GM19238 (cell line): ENCODE measurements around the gene CPVL.

Source experiments
- DNase-seq: peaks from one replicate; pipeline ENCODE4 v3.0.0; 2011; ENCODE audit warnings: low spot score; ENCODE audit not compliant: insufficient read length

Gene CPVL

DNA sequence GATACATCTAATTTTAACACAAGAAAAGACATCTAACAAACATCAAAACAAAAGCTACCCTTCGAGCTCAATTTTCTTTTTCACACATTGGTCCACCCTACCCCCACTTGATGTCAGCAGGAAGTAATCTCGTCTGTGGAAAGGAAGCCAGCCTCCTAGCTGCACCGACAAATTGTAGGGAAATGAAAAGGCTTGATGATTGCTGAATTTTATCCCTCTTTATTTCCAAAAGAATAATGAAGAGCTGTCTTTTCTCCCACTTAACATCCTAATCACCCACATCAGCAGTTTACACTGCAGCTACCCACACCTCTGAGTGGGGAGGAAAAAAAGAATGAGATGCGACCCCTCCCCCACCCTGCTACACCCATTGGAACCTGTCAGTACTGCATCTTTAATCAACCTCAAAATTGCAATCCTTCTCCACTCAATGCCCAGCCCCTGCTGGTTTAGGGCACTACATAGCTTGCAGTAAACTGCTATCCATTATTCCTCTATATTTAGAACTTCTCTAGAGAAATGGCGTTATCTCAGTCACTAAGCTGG is 10.6 kb upstream of the CPVL start:
- DNase-seq, result no peak

DNA sequence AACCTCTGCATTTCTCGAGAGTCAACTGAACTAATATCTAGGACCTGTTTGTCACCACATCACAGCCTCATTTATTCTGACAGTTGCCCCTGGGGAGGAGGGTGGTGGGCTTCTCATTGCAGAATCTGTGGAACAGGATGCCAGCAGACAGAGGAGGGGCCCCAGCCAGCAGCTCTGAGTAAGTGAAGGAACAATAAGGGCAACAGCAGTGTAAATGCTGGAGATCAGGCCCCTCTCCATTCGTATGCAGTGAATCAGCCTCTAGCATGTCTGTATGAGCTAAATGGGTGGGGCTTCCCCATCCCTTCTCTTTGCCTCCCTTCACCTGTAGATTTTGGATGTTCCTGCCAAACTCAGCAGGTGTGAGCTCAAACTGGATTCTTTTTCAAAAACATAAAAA is 7.7 kb upstream of the CPVL start:
- no peak for DNase-seq

DNA sequence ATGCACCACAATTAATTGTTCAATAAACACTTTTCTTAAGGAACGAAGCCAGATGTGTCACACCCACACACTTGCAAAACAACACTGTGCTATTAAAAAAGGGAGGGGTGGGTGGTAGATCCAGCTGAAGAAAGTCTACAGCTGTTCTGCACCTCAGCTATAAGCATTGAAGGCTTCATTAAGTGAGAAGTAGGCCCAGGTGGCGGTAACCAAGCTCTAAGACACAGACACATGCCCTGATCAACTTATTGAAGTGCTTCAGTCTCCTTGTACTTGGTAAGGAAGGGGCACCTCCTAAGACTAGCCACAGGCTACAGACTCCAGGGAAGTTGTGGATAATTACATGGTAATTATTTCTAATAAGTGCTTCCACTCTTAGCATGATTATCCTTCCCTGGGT is 4.5 kb upstream of the CPVL start:
- no peak for DNase-seq

DNA sequence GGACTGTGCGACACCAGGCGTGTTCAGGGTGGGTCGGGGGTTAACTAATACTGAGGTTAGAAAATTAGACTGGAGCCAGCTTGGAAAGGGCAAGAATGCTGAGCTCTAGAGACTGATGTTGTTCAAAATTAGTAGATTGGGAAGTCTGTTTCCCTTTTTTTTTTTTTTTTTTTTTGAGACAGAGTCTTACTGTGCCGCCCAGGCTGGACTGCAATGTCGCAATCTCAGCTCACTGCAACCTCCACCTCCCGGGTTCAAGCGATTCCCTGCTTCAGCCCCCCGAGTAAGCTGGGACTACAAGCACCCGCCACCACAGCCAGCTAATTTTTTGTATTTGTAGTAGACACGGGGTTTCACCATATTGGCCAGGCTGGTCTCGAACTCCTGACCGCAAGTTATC is 2.7 kb upstream of the CPVL start:
- no peak for DNase-seq

DNA sequence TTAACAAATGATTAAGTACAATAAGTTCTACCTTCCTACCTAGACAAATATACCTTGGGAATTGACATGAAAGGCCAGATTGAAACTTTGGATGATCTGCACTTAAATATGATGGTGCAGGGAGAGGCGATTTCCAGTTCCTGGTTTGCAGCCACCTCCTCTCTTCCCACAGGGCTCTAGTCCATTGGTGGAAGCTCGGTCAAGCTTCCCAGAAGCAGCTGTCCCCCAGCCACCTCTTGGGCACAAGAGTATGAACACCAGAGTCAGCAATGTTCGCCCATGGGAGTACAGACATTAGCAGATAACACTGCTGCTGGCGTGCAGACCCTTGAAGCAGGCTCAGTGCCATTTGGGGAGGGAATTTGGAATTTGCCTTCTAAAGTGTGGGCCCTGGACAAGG is 1.5 kb upstream of the CPVL start:
- DNase-seq, result no peak

DNA sequence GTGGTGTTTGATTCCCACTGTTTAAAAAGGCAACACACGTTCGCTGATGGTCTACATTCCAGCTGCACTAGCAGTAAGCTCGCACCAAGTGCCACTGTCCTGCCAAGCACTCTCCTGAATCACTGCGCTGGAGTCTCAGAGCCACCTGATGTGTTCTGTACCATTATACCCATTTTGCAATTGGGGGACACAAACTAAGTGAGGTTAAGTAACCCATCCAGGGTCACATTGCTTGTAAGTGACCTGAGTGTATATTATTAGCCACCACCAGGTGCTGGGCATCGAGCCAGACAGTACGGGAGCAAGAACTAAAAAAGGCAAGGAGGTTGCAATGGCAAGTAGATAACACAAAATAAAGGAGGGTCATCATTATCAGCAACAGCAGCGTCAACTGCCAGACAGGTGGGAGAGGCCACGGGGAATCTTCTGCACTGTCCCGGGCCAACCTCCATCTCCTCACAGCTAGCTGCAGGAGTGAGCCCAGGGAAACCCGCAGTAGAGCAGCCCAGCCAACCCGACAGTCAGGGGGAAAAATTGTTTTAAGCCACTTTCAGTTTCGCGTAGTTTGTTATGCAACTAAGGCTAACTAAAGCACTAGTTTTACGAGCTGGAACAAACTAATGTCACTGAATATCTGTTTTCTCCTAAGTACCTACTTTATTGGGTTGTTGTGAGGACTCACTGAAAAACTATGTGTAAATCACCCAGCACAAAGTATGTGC is 712 bp upstream of the CPVL start:
- no peak for DNase-seq

DNA sequence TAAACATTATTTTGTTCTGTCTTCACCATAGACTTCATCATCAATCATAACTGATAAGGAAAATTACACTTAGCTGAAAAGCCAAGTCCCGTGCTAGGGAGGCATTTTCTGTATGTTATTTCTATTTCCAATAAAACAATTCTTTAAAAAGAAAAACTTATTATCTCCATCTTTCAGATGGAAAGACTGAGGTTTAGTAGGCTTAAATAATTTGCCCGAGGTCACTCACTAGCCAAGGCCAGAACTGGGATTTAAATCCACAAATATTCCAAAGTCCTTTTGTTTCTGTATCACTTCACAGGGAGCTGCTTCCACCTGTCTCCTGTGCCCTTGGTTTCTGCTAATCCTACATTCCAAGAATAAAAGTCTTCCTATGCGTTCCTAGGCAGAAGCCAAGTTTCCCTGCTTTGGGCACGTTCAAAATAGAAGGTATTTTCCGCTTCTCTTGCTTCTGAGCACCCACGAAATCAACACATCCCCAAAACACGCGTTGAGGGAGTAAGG is 732 bp downstream of the CPVL start:
- DNase-seq, result no peak

DNA sequence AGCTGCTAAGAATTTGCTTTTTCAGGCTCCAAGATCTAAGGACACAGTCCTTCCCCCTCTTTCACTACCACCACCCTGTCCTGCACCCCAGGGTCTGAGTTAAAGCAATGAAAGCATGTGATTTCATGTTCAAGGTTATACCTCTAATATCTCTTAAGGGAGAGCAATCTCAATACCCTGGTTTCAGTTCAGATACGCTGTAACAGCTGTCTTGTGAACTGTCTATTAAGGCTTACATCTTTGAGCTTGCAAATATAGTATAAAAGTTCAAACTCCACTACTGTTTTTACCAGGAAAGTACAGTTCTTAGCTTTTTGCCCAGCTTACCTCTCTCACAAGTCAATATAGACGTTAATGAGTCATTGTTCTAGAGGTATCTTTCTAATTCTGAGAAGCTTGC is 2.6 kb downstream of the CPVL start:
- no peak for DNase-seq

DNA sequence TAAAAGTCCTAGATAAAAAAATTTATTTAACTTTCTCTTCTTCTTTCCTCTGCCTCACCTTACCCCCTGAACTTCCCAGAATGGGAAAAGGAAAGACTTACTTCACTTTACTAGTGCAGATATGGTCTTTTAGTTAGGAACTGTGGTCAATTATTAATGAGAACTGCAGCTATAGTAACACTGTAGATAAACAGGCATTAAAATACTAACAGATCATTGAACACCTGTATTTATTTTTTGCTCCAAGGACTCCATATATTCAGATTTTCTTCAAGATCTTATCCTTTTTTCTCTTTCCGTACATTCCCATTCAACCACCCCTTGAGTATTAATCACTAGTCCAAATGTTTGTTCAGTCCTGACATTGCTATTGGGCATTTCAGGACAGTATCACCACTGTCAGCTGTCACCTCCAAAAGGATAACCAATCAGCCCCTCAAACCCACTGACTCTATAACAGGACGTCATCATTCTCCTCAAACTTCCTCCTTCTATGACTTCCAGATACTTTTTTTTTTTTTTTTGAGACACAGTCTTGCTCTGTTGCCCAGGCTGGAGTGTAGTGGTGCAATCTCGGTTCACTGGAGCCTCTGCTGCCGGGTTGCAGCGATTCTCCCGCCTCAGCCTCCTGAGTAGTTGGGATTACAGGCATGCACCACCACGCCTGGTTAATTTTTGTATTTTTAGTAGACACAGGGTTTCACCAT is 4.2 kb downstream of the CPVL start:
- no peak for DNase-seq

DNA sequence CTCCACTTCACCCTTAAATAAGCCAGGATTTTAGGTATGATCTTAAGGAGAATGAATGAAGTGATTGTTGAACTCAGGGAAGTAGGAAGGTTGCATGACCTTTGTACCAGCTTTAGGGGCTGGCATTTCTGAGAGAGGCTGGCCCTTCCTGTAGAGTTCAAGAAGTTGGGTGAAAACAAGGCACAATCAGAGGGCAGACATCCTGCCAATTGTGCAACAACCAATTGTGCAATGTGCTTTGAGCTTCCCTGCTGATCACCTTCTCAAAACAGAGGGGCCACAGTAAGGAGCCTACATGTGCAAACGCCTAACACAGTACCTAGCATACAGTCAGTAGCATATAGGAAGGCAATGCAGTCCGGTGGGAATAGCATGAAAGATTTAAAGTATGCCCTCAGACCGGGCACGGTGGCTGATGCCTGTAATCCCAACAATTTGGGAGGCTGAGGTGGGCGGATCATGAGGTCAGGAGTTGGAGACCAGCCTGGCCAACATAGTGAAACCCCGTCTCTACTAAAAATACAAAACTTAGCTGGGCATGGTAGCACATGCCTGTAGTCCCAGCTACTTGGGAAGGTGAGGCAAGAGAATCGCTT is 5.4 kb downstream of the CPVL start:
- no peak for DNase-seq

DNA sequence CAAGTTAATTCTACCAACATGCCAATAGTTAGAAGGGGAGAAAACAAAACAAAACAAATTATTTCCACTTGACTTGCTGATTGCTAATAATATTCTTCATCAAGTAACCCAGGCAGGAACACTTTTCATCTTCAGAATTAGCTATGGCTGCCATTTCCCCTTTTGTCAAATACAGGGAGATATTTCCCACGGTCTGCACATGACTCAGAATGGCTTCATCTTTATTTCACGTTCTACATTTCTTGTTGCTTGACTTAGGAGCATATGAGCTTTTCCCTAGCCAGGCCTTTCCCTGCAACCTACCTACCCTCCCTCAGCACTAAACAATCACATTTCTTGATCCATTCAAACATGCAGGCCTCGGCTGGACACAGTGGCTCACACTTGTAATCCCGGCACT is 6.5 kb downstream of the CPVL start:
- DNase-seq, result no peak

DNA sequence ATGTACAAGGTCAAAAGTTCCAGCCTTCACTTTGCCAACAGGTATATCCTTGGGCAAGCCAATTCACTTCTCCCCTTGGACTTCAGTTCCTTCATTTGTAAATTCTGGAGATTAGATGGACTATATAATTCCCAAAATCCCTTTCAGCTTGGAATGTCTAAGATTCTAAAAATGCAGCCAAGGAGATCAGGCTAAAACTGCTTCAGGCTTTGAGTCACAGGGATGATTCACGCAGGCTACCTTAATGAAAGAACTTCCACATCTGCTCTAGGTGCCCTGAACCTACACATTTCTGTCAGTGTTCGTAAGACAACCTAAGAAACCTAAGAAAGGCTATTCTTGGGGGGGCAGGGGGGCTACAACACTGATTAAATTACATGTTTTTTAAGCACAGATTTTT is 7.1 kb downstream of the CPVL start:
- DNase-seq, result no peak

DNA sequence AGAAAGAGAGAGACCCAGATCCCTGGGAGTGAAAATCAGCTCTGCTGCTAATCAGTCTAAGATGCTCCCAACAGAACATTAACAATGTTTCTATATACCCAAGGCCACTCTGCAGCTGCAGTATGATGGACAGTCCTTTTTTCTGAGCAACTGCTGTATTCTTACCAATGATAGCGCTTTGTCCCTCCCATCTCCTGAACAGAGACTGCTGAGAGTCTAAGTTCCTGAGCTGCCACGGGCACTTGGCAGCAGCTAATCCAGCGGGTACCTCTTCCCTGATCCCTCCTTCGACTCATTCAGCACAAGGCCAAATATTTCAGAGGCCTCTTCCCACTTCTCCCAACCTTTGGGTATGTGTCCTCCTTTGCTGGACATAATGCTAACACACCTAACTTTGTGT is 7.7 kb downstream of the CPVL start:
- no peak for DNase-seq

DNA sequence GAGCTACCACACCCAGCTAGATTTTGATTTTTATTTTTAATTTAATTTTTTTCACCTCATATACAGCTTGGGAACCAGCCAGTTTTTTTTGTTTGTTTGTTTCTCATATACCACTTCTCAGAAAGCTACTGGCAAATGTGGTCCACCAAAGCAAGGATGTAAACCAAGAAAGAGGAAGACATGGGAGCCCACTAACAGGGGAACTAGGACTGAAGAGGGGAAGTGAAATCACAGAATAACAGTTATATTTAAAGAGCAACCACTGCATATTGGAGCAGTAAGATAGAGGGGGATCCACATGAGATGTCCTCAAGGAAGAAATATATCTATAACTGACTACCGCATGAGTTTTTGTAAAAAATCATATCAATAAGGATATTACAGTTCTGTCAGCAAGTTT is 10.5 kb downstream of the CPVL start:
- DNase-seq, result no peak

DNA sequence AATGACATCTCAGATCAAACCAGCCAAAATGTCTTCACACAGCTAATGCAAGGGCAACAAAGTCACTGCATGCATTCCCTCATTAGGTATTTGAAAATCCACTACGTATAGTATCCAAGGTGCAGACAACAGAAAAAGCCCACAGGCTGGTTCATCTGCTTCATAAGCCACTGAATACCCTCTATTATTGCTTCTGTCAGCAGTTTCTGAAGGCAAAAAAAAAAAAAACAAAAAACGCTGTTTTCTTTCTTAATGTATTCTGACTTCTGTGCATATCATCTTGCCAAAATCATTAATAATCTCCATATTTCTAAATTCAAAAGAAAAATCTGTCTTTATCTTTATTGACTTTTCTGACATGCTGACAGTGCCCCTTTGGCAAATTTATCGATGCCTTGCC is 13.4 kb downstream of the CPVL start:
- DNase-seq, result no peak

DNA sequence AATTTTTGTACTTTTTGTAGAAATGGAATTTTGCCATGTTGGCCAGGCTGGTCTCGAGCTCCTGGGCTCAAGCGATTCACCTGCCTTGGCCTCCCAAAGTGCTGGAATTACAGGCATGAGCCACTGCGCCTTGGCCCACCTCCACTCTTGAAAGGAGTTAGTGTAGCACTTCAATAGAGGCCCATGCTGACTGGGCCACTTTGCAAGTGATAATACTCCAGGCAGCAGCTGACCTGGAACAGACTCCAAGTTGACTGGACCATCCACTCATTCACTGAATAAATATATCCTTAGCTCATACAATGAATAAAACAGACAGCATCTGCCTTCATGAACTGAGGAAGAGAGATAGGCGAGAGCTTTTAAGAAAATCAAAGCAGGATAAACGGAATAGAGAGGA is 14.7 kb downstream of the CPVL start:
- DNase-seq, result no peak

DNA sequence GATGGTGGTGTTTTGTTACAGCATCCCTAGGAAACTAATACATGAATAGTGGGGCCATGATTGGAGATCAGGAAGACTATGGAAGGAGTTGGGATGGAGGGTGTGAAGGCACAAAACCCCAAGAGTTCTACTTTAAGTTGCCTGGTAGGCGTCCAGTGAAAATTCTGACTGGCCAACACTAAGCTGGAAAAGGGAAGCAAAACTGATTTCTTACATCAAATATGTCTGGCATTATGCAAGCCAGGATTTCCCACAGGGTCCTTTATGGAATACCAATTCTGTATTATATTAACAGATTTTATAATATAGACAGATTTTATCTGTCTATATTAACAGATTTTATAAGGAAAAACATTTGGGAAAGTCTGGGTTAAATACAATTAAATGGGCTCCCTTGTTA is 16.2 kb downstream of the CPVL start:
- no peak for DNase-seq

DNA sequence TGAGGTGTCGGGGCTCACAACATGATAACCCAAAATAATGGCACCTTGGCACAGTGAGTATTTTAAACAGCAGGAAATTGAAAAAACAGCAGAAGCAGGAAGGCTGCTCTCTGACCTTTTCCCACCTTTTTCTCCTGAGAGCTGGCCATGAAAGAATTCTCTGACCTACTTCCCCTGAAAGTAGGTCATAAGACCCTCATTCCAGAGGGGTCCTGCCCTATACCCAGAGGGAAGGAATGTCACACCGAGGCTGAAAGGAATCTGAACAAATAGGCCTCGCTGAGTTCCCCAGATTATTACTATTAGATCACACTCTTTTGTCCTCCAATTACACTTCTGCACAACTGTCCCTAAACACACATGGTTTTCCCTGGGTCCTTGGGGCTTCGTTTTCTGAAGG is 18.8 kb downstream of the CPVL start:
- no peak for DNase-seq

DNA sequence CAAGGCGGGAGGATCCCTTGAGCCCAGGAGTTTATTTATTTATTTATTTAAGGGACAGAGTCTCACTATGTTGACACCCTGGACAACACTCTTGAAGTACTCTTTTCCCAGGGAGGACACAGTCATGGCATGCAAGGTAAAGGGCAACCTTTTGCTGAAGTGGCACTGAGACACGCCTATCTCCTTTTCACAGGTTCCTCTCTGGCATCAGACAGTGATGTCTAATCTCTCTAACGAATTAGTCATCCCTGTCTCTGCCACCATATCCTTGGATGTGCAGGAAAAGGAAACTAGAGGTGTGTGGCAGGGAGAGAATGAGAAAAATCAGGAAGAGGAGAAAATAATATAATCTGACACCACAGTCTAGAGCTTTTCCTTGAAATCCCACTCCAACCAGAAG is 19.5 kb downstream of the CPVL start:
- DNase-seq, result no peak

DNA sequence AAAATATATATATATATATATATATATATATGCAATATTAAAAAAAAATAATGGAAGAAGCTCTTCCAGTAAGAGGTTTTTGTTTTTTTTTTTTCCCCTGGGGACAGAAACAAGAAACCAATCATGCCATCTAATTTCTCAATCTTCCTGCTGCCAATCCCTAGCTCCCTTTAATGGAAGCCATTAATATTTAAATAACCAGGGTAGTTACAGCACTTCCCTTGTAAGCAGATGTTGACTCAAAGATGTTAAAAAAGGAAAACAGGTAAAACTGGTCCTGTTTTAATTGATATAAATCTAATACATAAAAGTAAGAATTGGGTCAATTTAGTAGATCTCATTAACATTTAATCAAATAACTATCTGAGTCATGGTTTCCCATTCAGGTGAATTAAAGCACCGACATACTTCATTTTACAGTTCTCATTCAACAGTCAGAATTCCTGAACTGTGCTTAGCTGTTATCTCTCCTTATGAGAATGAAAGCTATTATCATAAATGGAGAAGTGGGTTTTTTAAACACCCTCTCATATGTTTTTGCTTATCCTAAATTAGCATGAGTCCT is 22.6 kb downstream of the CPVL start:
- DNase-seq, result no peak

DNA sequence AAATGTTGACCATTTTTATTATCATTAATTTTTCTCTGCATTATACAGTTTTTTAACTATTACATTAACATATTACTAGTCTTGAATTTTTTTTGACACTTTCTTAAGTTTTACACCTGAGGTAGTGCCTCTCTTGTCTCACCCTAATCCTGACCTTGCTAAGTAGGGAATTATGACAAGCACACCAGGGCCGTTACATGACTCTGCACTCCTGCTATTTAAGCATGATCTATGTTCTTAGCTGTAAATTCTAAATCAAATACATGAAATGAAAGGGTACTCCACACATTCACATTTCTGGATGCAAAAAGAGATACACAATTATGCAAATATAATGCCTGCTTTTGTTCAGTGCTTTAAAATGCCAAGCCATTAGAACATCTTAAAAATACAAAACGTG is 23.6 kb downstream of the CPVL start:
- DNase-seq, result no peak

DNA sequence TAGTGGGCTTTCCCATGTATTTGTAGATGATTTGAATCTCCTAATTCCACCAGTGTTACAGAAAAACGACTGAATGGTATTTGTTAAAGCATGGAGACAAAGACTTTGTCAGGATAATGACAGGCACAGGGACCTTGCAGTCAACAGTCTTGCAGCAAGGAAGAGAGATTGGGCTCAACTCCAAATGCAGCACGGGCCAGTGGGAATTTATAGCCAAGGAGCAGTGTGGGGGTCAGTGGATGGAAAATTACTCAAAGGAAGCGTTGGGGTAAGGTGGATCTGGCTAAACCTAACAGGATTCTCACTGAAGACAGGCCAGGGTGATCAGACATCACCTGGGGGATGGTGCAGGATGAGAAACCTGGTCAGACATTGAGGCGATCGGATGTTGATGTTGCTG is 24.3 kb downstream of the CPVL start:
- no peak for DNase-seq
